ENCODE results near the gene CAMK2N2. TPM values are rescaled to one million over a fixed set of nuclear protein-coding genes. Genes with fewer than 3 reads are reported as not detected.
"Not testable (repeated sequence)": the region's sequence is repeated elsewhere in the genome, so short reads cannot be mapped to it uniquely, and the experiment has no call there.

The CAMK2N2 gene
- total RNA-seq, 1 donor from 2014 or later = 0.35 TPM

DNA sequence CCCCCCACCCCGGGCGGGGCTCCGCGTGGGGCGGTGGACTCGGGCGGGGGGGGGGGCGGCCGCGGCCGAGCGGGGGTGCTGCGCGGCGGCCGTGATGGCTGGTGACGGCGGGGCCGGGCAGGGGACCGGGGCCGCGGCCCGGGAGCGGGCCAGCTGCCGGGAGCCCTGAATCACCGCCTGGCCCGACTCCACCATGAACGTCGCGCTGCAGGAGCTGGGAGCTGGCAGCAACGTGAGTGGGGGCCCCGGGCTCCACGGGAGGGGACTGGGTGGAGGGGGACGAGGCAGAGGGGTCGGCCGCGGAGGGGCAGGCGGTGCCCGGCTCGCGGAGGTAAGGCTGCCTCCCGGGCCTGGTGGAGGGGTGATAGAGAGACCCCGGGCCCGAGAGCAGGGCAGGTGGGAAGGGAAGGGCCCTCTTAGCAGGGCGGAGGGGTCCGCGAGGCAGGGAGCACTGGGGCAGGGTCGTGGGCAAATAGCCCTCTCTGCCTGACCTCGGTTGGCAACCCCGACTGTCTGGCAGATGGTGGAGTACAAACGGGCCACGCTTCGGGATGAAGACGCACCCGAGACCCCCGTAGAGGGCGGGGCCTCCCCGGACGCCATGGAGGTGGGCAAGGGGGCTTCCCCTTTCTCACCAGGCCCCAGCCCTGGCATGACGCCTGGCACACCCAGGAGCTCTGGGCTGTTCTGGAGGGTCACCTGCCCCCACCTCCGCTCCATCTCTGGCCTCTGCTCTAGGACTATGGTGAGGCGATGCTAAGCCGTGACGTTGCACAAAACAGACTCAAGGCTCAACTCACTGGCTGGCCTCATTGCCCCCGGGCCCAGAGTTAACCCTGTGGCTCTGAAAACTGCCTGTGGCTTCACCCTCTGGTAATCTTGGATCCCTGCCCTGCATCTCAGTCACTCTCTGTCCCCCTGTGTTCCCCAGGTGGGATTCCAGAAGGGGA lies 14.9 kb upstream of the CAMK2N2 start, which contains the start of gene ECE2:
ECE2 (plus strand) TSS at position 62 of the 950 bp plus-strand sequence; CDS start at position 194, 132 bp downstream.
- no peak for DNase-seq (ENCODE audit: low read depth)
- TF ChIP-seq, protein P1, sequence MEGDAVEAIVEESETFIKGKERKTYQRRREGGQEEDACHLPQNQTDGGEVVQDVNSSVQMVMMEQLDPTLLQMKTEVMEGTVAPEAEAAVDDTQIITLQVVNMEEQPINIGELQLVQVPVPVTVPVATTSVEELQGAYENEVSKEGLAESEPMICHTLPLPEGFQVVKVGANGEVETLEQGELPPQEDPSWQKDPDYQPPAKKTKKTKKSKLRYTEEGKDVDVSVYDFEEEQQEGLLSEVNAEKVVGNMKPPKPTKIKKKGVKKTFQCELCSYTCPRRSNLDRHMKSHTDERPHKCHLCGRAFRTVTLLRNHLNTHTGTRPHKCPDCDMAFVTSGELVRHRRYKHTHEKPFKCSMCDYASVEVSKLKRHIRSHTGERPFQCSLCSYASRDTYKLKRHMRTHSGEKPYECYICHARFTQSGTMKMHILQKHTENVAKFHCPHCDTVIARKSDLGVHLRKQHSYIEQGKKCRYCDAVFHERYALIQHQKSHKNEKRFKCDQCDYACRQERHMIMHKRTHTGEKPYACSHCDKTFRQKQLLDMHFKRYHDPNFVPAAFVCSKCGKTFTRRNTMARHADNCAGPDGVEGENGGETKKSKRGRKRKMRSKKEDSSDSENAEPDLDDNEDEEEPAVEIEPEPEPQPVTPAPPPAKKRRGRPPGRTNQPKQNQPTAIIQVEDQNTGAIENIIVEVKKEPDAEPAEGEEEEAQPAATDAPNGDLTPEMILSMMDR (conservative IDR thresholded peaks at IDR 0.05; ENCODE audit: low read depth, low read length) = no peak

GRCh38 chr3:184275381-184275701 lies 14.0 kb upstream of the CAMK2N2 start:
- TF ChIP-seq, protein P1 (conservative IDR thresholded peaks at IDR 0.05; ENCODE audit: low read depth, low read length) = no peak
- no peak overlapping the region for H3K4me3 ChIP-seq (ENCODE audit: low read depth, low read length)
- DNase-seq (ENCODE audit: low read depth) = no peak

More for the DNA sequence above, 14.9 kb upstream of the CAMK2N2 start, which contains the start of gene ECE2:
- H3K4me3 ChIP-seq (ENCODE audit: low read depth, low read length) = no peak within 1 kb of the TSS

- no peak overlapping the region for H3K4me3 ChIP-seq (ENCODE audit: low read depth, low read length)
- DNase-seq (ENCODE audit: low read depth) = no peak
- TF ChIP-seq, protein P1 (conservative IDR thresholded peaks at IDR 0.05; ENCODE audit: low read depth, low read length) = no peak
These were observed 10.9 kb upstream of the CAMK2N2 start for GRCh38 chr3:184272269-184272668.

GRCh38 chr3:184267249-184267648 lies 5.9 kb upstream of the CAMK2N2 start:
- not testable (repeated sequence) for H3K4me3 ChIP-seq (ENCODE audit: low read depth, low read length); DNase-seq (ENCODE audit: low read depth)

- DNase-seq (ENCODE audit: low read depth) = no peak
- TF ChIP-seq, protein P1 (conservative IDR thresholded peaks at IDR 0.05; ENCODE audit: low read depth, low read length) = no peak
- H3K4me3 ChIP-seq (ENCODE audit: low read depth, low read length) = peak overlapping the region; percentile 58
These were observed 1.4 kb upstream of the CAMK2N2 start for GRCh38 chr3:184262764-184263179.

DNA sequence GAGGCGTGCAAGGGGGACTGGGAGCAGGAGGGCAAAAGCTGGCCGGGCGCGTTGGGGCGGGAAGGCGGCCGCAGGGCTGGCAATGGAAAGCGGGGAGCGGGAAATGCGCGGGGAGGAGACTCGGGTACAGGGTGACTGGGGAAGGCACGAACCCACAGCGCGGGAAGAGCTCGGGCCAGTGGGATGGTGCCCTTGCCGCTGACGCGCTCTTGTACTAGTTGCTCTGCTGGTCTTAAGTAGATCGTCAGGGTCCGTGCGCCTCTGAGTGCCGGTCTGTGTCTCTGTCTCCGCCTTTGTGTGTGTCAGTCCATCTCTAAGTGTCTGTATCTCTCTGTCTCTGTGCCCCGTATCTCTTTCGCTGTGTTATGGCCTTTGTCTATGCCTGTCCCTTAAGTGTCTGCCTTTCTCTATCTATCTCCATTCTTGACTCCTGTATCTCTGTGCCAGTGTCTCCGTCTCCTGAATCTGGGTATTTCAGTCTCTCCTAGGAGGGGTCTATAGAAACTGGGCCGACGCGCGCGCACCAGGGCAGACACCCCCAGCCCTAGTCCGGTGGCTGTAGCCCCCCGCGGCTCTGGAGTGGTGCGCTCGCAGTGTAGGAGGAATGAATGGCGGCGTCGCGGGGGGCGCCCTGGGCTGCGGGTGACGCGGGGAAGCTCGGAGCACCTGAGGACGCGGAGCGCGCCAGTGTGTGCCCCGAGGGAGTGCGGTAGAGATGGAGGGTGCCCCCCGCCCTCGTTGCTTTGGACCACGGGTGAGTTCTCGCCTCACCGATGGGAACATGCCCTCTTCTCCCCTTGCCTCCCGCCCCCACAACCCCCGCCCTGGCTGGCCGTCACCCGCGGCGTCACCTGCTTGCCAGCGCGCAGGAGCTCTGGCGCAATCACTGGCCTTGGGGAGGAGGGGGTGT lies 756 bp upstream of the CAMK2N2 start:
- TF ChIP-seq, protein P1 (conservative IDR thresholded peaks at IDR 0.05; ENCODE audit: low read depth, low read length) = no peak
- H3K4me3 ChIP-seq (ENCODE audit: low read depth, low read length) = peak overlapping the region; percentile 58
- DNase-seq (ENCODE audit: low read depth) = no peak

DNA sequence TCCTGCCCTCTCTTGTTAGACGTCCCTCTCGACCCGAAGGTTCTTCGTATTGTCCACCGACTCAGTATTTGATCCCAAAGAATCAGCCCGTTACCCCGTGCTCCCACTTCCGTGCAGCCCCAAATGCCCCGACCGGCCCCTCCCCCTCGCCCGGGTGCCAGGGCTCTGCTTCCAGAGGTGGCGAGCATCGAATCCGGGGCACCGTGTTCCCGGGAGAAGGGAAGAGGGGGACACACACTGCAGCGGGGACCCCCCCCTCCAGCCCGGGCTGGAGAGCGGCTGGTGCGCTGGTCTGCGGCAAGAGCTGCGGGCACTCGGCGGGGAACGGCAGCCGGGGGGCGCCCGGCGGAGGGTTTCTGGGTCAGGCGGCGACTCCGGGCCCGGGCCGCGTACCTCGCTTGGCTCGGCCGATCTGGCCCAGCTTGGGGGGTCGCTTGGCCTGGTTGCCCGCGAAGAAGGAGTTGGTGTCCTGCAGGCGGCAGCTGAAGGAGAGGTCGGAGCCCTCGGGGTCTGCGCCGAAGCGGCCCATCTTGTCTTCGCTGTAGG lies 556 bp downstream of the CAMK2N2 start:
- TF ChIP-seq, protein P1 (conservative IDR thresholded peaks at IDR 0.05; ENCODE audit: low read depth, low read length) = no peak
- DNase-seq (ENCODE audit: low read depth) = no peak
- H3K4me3 ChIP-seq (ENCODE audit: low read depth, low read length) = peak overlapping the region; percentile 58

All from epithelial cell of proximal tubule (primary cell).